Thyroid gland (tissue), 4 donors: ENCODE results near the gene SMARCD1.

ENCODE experiments used
- CTCF ChIP-seq, 6 experiments: fragments of 200-600 bp in 3 of 6; fragments of 450-650 bp in 3 of 6; sonication (generic) in 3 of 6; IDR thresholded peaks; one replicate each; pipeline ENCODE4 v1.5.1; 2016 to 2019; ENCODE audit warnings: antibody characterized with exemption in 6 of 6, mild to moderate bottlenecking in 2 of 6, inconsistent platforms in 1 of 6, moderate library complexity in 1 of 6
- POLR2A ChIP-seq, 2 donors: fragments of 450-650 bp; IDR thresholded peaks; one replicate each; pipeline ENCODE4 v1.6.1; 2017; ENCODE audit warnings: antibody characterized with exemption in 2 of 2, mild to moderate bottlenecking in 2 of 2, moderate library complexity in 1 of 2

GRCh38 chr12:50073712-50074111 lies 11.4 kb upstream of the SMARCD1 start:
- TF ChIP-seq CTCF (IDR thresholded peaks at IDR 0.05) (no peak), POLR2A (IDR thresholded peaks at IDR 0.05) (no peak)
